ENCODE measurements around the gene POLRMT. TPM values are rescaled to one million over a fixed set of nuclear protein-coding genes. Genes with fewer than 3 reads are reported as not detected.
"Not testable (repeated sequence)": the region's sequence is repeated elsewhere in the genome, so short reads cannot be mapped to it uniquely, and the experiment has no call there.

Gene POLRMT
- total RNA-seq, 1 experiment from 2014 or later, result 51.4 TPM

DNA sequence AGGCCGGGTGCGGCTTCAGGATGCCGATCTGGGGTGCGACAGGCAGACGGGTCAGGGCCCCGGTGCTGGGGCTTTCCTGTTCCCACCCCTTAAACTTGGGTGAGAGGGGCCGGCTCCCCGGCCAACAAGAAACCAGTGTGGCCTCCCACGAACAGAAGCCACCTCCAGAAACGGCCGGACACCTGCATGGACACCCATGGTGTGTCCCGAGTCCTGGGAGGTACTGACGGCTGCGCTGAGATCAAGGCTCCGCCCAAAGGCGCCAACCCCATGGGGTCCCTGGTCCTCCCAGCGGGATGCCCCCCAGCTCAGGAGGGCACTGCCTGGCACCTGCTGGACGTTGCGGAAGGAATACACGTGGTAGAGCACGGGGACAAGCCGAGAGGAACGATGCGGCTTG lies 11.5 kb downstream of the POLRMT start:
- Mint-ChIP-seq H3K4me1 (ENCODE audit: low read depth, unreplicated experiment) (no peaks in the 10 kb centered on the region), H3K9me3 (ENCODE audit: low read depth, unreplicated experiment) (no peaks in the 10 kb centered on the region), H3K36me3 (ENCODE audit: insufficient read depth, unreplicated experiment) (peaks cover 33% of the 10 kb centered on the region), H3K27ac (ENCODE audit: unreplicated experiment) (no peak overlapping the region), H3K27me3 (ENCODE audit: unreplicated experiment) (no peaks in the 10 kb centered on the region), H3K4me3 (ENCODE audit: low read depth, unreplicated experiment) (no peak overlapping the region)
- TF ChIP-seq, protein P1, sequence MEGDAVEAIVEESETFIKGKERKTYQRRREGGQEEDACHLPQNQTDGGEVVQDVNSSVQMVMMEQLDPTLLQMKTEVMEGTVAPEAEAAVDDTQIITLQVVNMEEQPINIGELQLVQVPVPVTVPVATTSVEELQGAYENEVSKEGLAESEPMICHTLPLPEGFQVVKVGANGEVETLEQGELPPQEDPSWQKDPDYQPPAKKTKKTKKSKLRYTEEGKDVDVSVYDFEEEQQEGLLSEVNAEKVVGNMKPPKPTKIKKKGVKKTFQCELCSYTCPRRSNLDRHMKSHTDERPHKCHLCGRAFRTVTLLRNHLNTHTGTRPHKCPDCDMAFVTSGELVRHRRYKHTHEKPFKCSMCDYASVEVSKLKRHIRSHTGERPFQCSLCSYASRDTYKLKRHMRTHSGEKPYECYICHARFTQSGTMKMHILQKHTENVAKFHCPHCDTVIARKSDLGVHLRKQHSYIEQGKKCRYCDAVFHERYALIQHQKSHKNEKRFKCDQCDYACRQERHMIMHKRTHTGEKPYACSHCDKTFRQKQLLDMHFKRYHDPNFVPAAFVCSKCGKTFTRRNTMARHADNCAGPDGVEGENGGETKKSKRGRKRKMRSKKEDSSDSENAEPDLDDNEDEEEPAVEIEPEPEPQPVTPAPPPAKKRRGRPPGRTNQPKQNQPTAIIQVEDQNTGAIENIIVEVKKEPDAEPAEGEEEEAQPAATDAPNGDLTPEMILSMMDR (IDR thresholded peaks at IDR 0.05; ENCODE audit: unreplicated experiment), result no peak
- BruUV-seq (replicated peaks), result no TSS peak
- intact Hi-C loops (cut with micrococcal nuclease; ENCODE audit: unreplicated experiment), result no loop called here
- DNase-seq, result no peak
- CTCF ChIA-PET, result no interaction called here

- H3K9me3 Mint-ChIP-seq (ENCODE audit: low read depth, unreplicated experiment); intact Hi-C loops (cut with micrococcal nuclease; ENCODE audit: unreplicated experiment); H3K27me3 Mint-ChIP-seq (ENCODE audit: unreplicated experiment); H3K27ac Mint-ChIP-seq (ENCODE audit: unreplicated experiment); BruUV-seq (replicated peaks); CTCF ChIA-PET; H3K4me1 Mint-ChIP-seq (ENCODE audit: low read depth, unreplicated experiment); DNase-seq; H3K4me3 Mint-ChIP-seq (ENCODE audit: low read depth, unreplicated experiment): not testable (repeated sequence)
- H3K36me3 Mint-ChIP-seq (ENCODE audit: insufficient read depth, unreplicated experiment), result peaks cover 33% of the 10 kb centered on the region
Measured at GRCh38 chr19:621191-621590, 12.1 kb downstream of the POLRMT start.

GRCh38 chr19:620166-620862 lies 13.0 kb downstream of the POLRMT start:
- H3K4me1 Mint-ChIP-seq (ENCODE audit: low read depth, unreplicated experiment), result no peaks in the 10 kb centered on the region
- H3K9me3 Mint-ChIP-seq (ENCODE audit: low read depth, unreplicated experiment), result no peaks in the 10 kb centered on the region
- no TSS peak for BruUV-seq (replicated peaks)
- TF ChIP-seq, protein P1 (IDR thresholded peaks at IDR 0.05; ENCODE audit: unreplicated experiment), result no peak
- intact Hi-C loops (cut with micrococcal nuclease; ENCODE audit: unreplicated experiment), result no loop called here
- no peak for DNase-seq
- CTCF ChIA-PET, result interaction anchor here (0.6 kb wide), 1 partner anchor 46 kb away, joined by 3 read pairs; no protein-coding TSS in a partner anchor
- H3K36me3 Mint-ChIP-seq (ENCODE audit: insufficient read depth, unreplicated experiment), result peaks cover 25% of the 10 kb centered on the region
- H3K27me3 Mint-ChIP-seq (ENCODE audit: unreplicated experiment), result no peaks in the 10 kb centered on the region
- no peak overlapping the region for H3K27ac Mint-ChIP-seq (ENCODE audit: unreplicated experiment)
- H3K4me3 Mint-ChIP-seq (ENCODE audit: low read depth, unreplicated experiment), result no peak overlapping the region

DNA sequence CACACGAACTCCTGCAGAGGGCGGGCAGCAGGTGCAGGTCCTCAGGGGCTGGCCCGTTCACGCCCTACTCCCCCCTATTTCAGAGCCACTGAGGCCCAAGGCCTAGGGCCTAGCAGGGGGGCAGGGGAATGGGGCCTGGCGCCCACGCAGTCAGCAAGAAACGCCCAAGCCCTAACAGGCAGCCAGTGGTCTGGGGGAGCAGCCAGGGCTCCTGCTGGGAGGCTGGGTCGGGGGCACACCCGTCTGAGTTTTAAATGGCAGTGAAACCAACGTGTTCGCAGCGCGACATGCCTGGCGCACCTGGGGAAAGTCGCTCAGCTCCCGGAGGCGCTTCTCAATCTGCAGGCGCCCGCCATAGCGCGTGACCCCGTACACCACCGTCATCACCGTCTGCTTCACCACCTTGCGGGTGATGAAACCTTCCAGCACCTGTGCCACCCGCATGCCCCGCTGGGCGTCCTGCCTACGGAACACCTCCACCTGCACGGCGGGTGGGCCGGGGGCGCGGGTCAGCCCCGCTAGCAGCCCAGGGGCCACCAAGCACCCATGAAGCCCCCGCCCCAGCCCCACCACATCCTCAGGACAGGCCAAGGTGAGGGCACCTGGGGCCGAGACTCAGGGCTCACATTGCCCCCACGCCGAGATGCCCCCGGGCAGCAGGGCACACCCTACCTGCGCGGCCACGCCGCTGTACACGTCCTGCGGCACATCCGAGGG lies 13.9 kb downstream of the POLRMT start:
- CTCF ChIA-PET, result no interaction called here
- intact Hi-C loops (cut with micrococcal nuclease; ENCODE audit: unreplicated experiment), result no loop called here
- DNase-seq, result no peak
- peaks cover 22% of the 10 kb centered on the region for H3K36me3 Mint-ChIP-seq (ENCODE audit: insufficient read depth, unreplicated experiment)
- H3K4me3 Mint-ChIP-seq (ENCODE audit: low read depth, unreplicated experiment), result no peak overlapping the region
- no peak overlapping the region for H3K27ac Mint-ChIP-seq (ENCODE audit: unreplicated experiment)
- no TSS peak for BruUV-seq (replicated peaks)
- TF ChIP-seq, protein P1 (IDR thresholded peaks at IDR 0.05; ENCODE audit: unreplicated experiment), result no peak
- no peaks in the 10 kb centered on the region for H3K9me3 Mint-ChIP-seq (ENCODE audit: low read depth, unreplicated experiment)
- H3K4me1 Mint-ChIP-seq (ENCODE audit: low read depth, unreplicated experiment), result no peaks in the 10 kb centered on the region
- H3K27me3 Mint-ChIP-seq (ENCODE audit: unreplicated experiment), result no peaks in the 10 kb centered on the region

Data from Calu3 (cell line).